Activated CD8-positive, alpha-beta T cell treated with anti-CD3 and anti-CD28 coated beads, Interleukin-2, amount 10 ng/mL, durations not matched to agents 7 days and 5 days (primary cell): ENCODE results near the gene BCR. TPM values are rescaled to one million over a fixed set of nuclear protein-coding genes. Genes with fewer than 3 reads are reported as not detected.

ENCODE experiments used
- ATAC-seq: fragments of 150-1000 bp; cut with Tn5 transposase; one replicate; pipeline ENCODE4 v1.10.0; 2021; ENCODE audit warnings: moderate library complexity
- CTCF ChIA-PET: fragments of 350-600 bp; sonication (Branson Sonifier 250); formaldehyde crosslinking; loops from one replicate; lab custom pipeline; 2021; ENCODE audit warnings: antibody characterized with exemption; lab: Charles Lee
- POLR2A ChIA-PET: fragments of 350-600 bp; sonication (Branson Sonifier 250); formaldehyde crosslinking; loops from one replicate; lab custom pipeline; 2021; ENCODE audit warnings: antibody characterized with exemption; lab: Charles Lee
- DNase-seq: peaks from one replicate; pipeline ENCODE4 v3.0.0-alpha.2; 2020
- H3K27ac Mint-ChIP-seq: one replicate; pipeline ENCODE4 v1.8.0; 2021; ENCODE audit warnings: mild to moderate bottlenecking, mixed read lengths
- H3K27me3 Mint-ChIP-seq: one replicate; pipeline ENCODE4 v1.8.0; 2021; ENCODE audit warnings: low read depth, mixed read lengths
- H3K36me3 Mint-ChIP-seq: one replicate; pipeline ENCODE4 v1.8.0; 2021; ENCODE audit warnings: low read depth, mixed read lengths
- H3K4me1 Mint-ChIP-seq: one replicate; pipeline ENCODE4 v1.8.0; 2021; ENCODE audit warnings: low read depth, mixed read lengths
- H3K4me3 Mint-ChIP-seq: one replicate; pipeline ENCODE4 v1.8.0; 2021; ENCODE audit warnings: mild to moderate bottlenecking, mixed read lengths
- H3K9me3 Mint-ChIP-seq: one replicate; pipeline ENCODE4 v1.8.0; 2022; ENCODE audit warnings: mixed read lengths; ENCODE audit not compliant: insufficient read depth
- total RNA-seq, 2 experiments: library from RNA; stranded (reverse); gene quantifications; one replicate each; pipeline ENCODE4 v1.2.3, GENCODE V29; 2021

The BCR gene
- total RNA-seq, 2 experiments from 2014 or later: 31.1 to 31.9 TPM

- CTCF ChIA-PET: interaction anchor here (0.9 to 1.5 kb wide), 3 partner anchors 14 to 138 kb away, joined by 3 to 4 read pairs (median 3); no protein-coding TSS in a partner anchor
- POLR2A ChIA-PET: interaction anchor here (0.6 kb wide), 1 partner anchor 14 kb away, joined by 4 read pairs; no protein-coding TSS in a partner anchor
- no peak for DNase-seq
- peaks cover 2% of the 10 kb centered on the region for H3K27me3 Mint-ChIP-seq
- H3K9me3 Mint-ChIP-seq: no peaks in the 10 kb centered on the region
- no peak for ATAC-seq
- H3K4me3 Mint-ChIP-seq: peak overlapping the region; percentile 22
- H3K4me1 Mint-ChIP-seq: peaks cover 22% of the 10 kb centered on the region
- H3K27ac Mint-ChIP-seq: peak overlapping the region; percentile 89
- no peaks in the 10 kb centered on the region for H3K36me3 Mint-ChIP-seq
Observed at GRCh38 chr22:23152238-23153114, 27.8 kb upstream of the BCR start.

DNA sequence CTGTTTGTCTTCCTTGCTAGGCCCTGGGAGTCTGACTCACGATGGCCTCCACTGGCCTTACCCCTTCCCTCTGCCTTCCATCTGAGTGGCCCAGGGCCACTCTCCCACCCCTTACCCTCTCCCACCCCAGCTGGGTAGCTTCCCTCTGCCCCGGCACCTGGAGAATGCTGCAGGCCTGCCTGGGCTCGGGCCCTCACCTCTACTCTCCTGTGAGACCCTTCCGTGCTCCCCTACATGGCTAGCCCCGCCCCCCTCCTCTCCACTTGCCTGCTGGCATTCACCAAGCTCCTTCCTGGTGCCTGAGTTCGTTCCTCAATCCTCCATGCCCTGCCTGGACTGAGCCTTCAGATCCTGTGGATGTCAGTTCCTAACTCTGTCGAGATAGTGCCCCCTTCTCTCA is 26.3 kb upstream of the BCR start:
- H3K4me1 Mint-ChIP-seq: peaks cover 22% of the 10 kb centered on the region
- DNase-seq (no peak), ATAC-seq (no peak)
- POLR2A ChIA-PET: no interaction called here
- no peak overlapping the region for H3K4me3 Mint-ChIP-seq
- no peaks in the 10 kb centered on the region for H3K36me3 Mint-ChIP-seq
- H3K27me3 Mint-ChIP-seq: no peaks in the 10 kb centered on the region
- H3K27ac Mint-ChIP-seq: peak overlapping the region; percentile 89
- H3K9me3 Mint-ChIP-seq: no peaks in the 10 kb centered on the region
- CTCF ChIA-PET: interaction anchor here (1.7 kb wide), 1 partner anchor 195 kb away, joined by 5 read pairs; no protein-coding TSS in a partner anchor

DNA sequence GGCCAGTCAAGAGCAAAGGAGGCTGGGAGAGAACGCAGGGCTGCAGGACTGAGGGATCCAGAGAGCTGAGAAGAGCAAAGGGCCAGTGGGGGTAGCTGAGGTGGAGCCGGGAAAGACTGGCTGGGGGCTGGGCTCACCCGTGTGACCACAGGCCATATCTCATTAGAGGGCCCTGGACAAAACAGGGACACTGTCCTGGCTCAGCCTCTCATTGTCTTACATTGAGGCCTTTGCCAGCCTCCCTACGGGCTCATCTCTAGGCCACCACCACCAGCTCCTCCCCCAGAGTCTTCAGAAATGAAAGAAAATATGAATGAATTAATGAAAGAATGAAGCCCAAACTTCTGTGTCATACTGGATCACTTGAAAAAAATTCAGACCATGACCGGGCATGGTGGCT is 25.8 kb upstream of the BCR start:
- Mint-ChIP-seq H3K4me3 (no peak overlapping the region), H3K9me3 (no peaks in the 10 kb centered on the region), H3K27ac (peak overlapping the region; percentile 10), H3K27me3 (no peaks in the 10 kb centered on the region), H3K36me3 (no peaks in the 10 kb centered on the region), H3K4me1 (peaks cover 22% of the 10 kb centered on the region)
- ATAC-seq (no peak), DNase-seq (no peak)
- CTCF ChIA-PET: interaction anchor here (1.7 kb wide), 1 partner anchor 195 kb away, joined by 5 read pairs; no protein-coding TSS in a partner anchor
- POLR2A ChIA-PET: no interaction called here

DNA sequence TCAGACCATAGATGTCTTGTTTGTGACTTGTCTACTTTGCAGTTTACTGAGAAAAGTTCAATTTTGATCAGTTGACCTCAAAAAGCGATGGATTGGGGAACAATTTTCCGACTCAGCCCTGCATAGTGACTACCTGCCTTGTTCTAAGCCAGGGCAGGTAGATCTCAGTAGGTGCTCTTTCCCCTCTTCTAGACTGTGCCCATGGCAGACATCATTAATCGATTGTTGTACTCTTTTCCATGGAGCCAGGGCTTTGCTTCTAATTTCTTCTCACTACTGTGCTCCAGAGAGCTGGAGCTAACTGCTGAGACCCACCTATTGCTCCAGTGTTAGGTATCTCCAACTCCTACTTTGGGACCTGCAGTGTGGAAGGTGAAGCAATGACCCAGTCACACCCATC is 25.2 kb upstream of the BCR start:
- Mint-ChIP-seq H3K4me3 (no peak overlapping the region), H3K36me3 (no peaks in the 10 kb centered on the region), H3K27me3 (no peaks in the 10 kb centered on the region), H3K4me1 (peaks cover 22% of the 10 kb centered on the region), H3K27ac (no peak overlapping the region), H3K9me3 (no peaks in the 10 kb centered on the region)
- ChIA-PET CTCF (interaction anchor here (0.6 to 1.2 kb wide), 3 partner anchors 13 to 135 kb away, joined by 3 to 4 read pairs (median 3); partner anchors contain the start of gene RSPH14), POLR2A (no interaction called here)
- ATAC-seq (no peak), DNase-seq (no peak)

- Mint-ChIP-seq H3K9me3 (no peaks in the 10 kb centered on the region), H3K4me3 (no peak overlapping the region), H3K36me3 (no peaks in the 10 kb centered on the region), H3K27ac (no peak overlapping the region), H3K4me1 (peaks cover 22% of the 10 kb centered on the region), H3K27me3 (no peaks in the 10 kb centered on the region)
- POLR2A ChIA-PET: interaction anchor here (0.6 kb wide), 1 partner anchor 36 kb away, joined by 3 read pairs; no protein-coding TSS in a partner anchor
- no peak for DNase-seq
- CTCF ChIA-PET: interaction anchor here (0.6 to 1.3 kb wide), 6 partner anchors 10 to 230 kb away, joined by 3 to 4 read pairs (median 3); partner anchors contain the start of gene RSPH14
- ATAC-seq: no peak
Observed at GRCh38 chr22:23155831-23156230, 24.5 kb upstream of the BCR start.

DNA sequence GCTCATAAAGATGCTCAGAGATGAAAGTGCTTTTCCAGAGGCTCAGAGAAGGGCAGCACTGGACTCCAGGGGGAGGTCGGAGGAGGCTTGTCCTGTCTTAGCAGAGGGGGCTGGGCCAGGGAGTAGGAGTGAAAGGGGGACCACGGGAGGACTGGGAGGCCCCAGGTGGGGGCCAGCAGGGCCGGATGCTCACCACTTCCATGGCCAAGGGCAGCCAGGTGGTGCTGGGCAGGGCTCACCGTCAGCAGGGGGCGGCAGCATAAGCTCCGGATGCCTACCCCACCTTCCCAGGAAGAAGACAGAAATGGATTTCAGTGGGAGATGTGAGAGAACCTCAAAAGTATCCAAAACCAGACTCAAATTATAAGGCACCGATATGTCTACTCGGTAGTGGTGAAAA is 24.0 kb upstream of the BCR start:
- H3K4me3 Mint-ChIP-seq: no peak overlapping the region
- no peak for DNase-seq
- CTCF ChIA-PET: interaction anchor here (1.0 to 1.3 kb wide), 5 partner anchors 10 to 229 kb away, joined by 3 to 4 read pairs (median 3); partner anchors contain the start of gene RSPH14
- no peaks in the 10 kb centered on the region for H3K36me3 Mint-ChIP-seq
- ATAC-seq: no peak
- POLR2A ChIA-PET: interaction anchor here (0.6 kb wide), 1 partner anchor 37 kb away, joined by 3 read pairs; no protein-coding TSS in a partner anchor
- peaks cover 22% of the 10 kb centered on the region for H3K4me1 Mint-ChIP-seq
- no peaks in the 10 kb centered on the region for H3K27me3 Mint-ChIP-seq
- H3K9me3 Mint-ChIP-seq: no peaks in the 10 kb centered on the region
- H3K27ac Mint-ChIP-seq: no peak overlapping the region

GRCh38 chr22:23157560-23158515 is 22.5 kb upstream of the BCR start:
- no peak overlapping the region for H3K27ac Mint-ChIP-seq
- CTCF ChIA-PET: interaction anchor here (0.7 to 1.4 kb wide), 4 partner anchors 9 to 735 kb away, joined by 3 to 4 read pairs (median 4); no protein-coding TSS in a partner anchor
- POLR2A ChIA-PET: no interaction called here

GRCh38 chr22:23158516-23159290 is 21.6 kb upstream of the BCR start:
- Mint-ChIP-seq H3K9me3 (no peaks in the 10 kb centered on the region), H3K4me1 (peaks cover 5% of the 10 kb centered on the region), H3K4me3 (no peak overlapping the region), H3K27ac (no peak overlapping the region), H3K36me3 (no peaks in the 10 kb centered on the region), H3K27me3 (no peaks in the 10 kb centered on the region)
- ChIA-PET POLR2A (no interaction called here), CTCF (no interaction called here)
- DNase-seq (no peak), ATAC-seq (no peak)

More at GRCh38 chr22:23157560-23158515, 22.5 kb upstream of the BCR start:
- H3K36me3 Mint-ChIP-seq: no peaks in the 10 kb centered on the region
- no peak overlapping the region for H3K4me3 Mint-ChIP-seq
- no peak for DNase-seq
- H3K9me3 Mint-ChIP-seq: no peaks in the 10 kb centered on the region
- H3K4me1 Mint-ChIP-seq: peaks cover 14% of the 10 kb centered on the region
- no peak for ATAC-seq
- no peaks in the 10 kb centered on the region for H3K27me3 Mint-ChIP-seq

GRCh38 chr22:23159291-23159630 is 21.0 kb upstream of the BCR start:
- DNase-seq (no peak), ATAC-seq (no peak)
- Mint-ChIP-seq H3K4me1 (no peaks in the 10 kb centered on the region), H3K27ac (no peak overlapping the region), H3K36me3 (no peaks in the 10 kb centered on the region), H3K9me3 (no peaks in the 10 kb centered on the region), H3K27me3 (no peaks in the 10 kb centered on the region), H3K4me3 (no peak overlapping the region)
- ChIA-PET CTCF (no interaction called here), POLR2A (interaction anchor here (0.6 kb wide), 1 partner anchor 14 kb away, joined by 3 read pairs; the partner anchor contains the start of gene RAB36)

GRCh38 chr22:23161029-23161428 is 19.3 kb upstream of the BCR start:
- CTCF ChIA-PET: no interaction called here
- Mint-ChIP-seq H3K4me3 (no peak overlapping the region), H3K27me3 (no peaks in the 10 kb centered on the region), H3K9me3 (no peaks in the 10 kb centered on the region), H3K4me1 (no peaks in the 10 kb centered on the region), H3K27ac (no peak overlapping the region), H3K36me3 (no peaks in the 10 kb centered on the region)
- POLR2A ChIA-PET: no interaction called here
- ATAC-seq: no peak
- DNase-seq: no peak

DNA sequence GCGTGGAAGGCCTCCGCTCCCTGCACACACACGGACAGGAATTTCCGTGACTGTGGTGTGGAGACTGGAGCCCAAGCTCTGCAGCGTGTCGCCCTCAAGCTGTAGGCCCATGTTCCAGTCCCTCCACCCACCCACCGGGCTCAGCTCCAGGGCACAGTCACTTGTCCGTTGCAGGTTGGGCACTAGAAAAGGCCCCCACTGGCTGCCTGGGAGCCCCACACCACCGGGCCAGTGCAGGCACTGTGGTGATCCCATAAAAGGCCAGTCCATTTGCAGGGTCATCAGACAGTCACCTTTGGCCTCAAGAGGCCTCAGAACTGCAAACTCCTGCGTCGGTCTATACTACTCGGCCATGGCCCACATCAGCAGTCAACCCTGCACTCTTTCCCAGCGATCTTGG is 18.7 kb upstream of the BCR start:
- no peak for DNase-seq
- no peaks in the 10 kb centered on the region for H3K9me3 Mint-ChIP-seq
- no peaks in the 10 kb centered on the region for H3K4me1 Mint-ChIP-seq
- no peaks in the 10 kb centered on the region for H3K27me3 Mint-ChIP-seq
- H3K27ac Mint-ChIP-seq: no peak overlapping the region
- CTCF ChIA-PET: no interaction called here
- H3K4me3 Mint-ChIP-seq: no peak overlapping the region
- no peaks in the 10 kb centered on the region for H3K36me3 Mint-ChIP-seq
- ATAC-seq: no peak
- POLR2A ChIA-PET: no interaction called here
